OCI-LY1 (cell line): ENCODE data around the gene ANK3.

Experiments used
- H2AFZ ChIP-seq: fragments of 200-600 bp; sonication (generic), shearing (Covaris generic); 2 replicates; pipeline ENCODE4 v1.6.0; 2014; ENCODE audit warnings: antibody characterized with exemption, mild to moderate bottlenecking, low read length
- H3F3A ChIP-seq: fragments of 200-600 bp; sonication (generic), shearing (Covaris generic); 2 replicates; pipeline ENCODE4 v1.6.0; 2014; ENCODE audit warnings: mild to moderate bottlenecking, antibody characterized with exemption, low read length, moderate library complexity; ENCODE audit not compliant: insufficient read depth
- H3K27ac ChIP-seq: fragments of 200-600 bp; sonication (generic); 2 replicates; pipeline ENCODE4 v1.5.1; 2014; ENCODE audit warnings: low read length, mixed run types, mild to moderate bottlenecking, low read depth; ENCODE audit not compliant: poor library complexity, severe bottlenecking
- H3K27me3 ChIP-seq: fragments of 200-600 bp; sonication (generic); 2 replicates; pipeline ENCODE4 v1.6.0; 2014; ENCODE audit warnings: antibody characterized with exemption, mild to moderate bottlenecking, low read length, moderate library complexity; ENCODE audit not compliant: insufficient read depth
- H3K36me3 ChIP-seq: fragments of 200-600 bp; sonication (generic); 2 replicates; pipeline ENCODE4 v1.6.1; 2014; ENCODE audit warnings: mild to moderate bottlenecking, antibody characterized with exemption, low read length, moderate library complexity, mixed read lengths; ENCODE audit not compliant: insufficient read depth
- H3K4me1 ChIP-seq: fragments of 200-600 bp; sonication (generic); 2 replicates; pipeline ENCODE4 v1.5.1; 2014; ENCODE audit warnings: mild to moderate bottlenecking, low read length, moderate library complexity; ENCODE audit not compliant: insufficient read depth, severe bottlenecking
- H3K4me2 ChIP-seq: fragments of 200-600 bp; sonication (generic), shearing (Covaris generic); 2 replicates; pipeline ENCODE4 v1.6.1; 2014; ENCODE audit warnings: low read length
- H3K4me3 ChIP-seq: fragments of 200-600 bp; sonication (generic); 2 replicates; pipeline ENCODE4 v1.5.1; 2014; ENCODE audit warnings: low read length, low read depth, mild to moderate bottlenecking, mixed read lengths; ENCODE audit not compliant: poor library complexity, severe bottlenecking
- H3K79me2 ChIP-seq: fragments of 200-600 bp; shearing (Covaris generic); 2 replicates; pipeline ENCODE4 v1.6.1; 2016; ENCODE audit warnings: mixed run types, low read length, mixed read lengths; ENCODE audit not compliant: insufficient read depth
- H3K9ac ChIP-seq: fragments of 200-600 bp; sonication (generic), shearing (Covaris generic); 2 replicates; pipeline ENCODE4 v1.6.1; 2014; ENCODE audit warnings: mild to moderate bottlenecking, low read length, mixed read lengths
- H3K9me2 ChIP-seq: fragments of 200-600 bp; sonication (generic), shearing (Covaris generic); 2 replicates; pipeline ENCODE4 v1.6.1; 2014; ENCODE audit warnings: low read depth, mild to moderate bottlenecking, low read length, mixed read lengths
- H3K9me3 ChIP-seq: fragments of 200-600 bp; shearing (Covaris generic); 2 replicates; pipeline ENCODE4 v1.6.1; 2014; ENCODE audit warnings: low read length, mixed read lengths
- H4K20me1 ChIP-seq: fragments of 200-600 bp; sonication (generic), shearing (Covaris generic); 2 replicates; pipeline ENCODE4 v1.6.0; 2016; ENCODE audit warnings: mild to moderate bottlenecking, low read length; ENCODE audit not compliant: insufficient read depth
- EZH2 ChIP-seq: fragments of 200-600 bp; sonication (generic), shearing (Covaris generic); IDR thresholded peaks from 2 replicates; pipeline ENCODE4 v1.8.0; 2017; ENCODE audit warnings: borderline replicate concordance, mixed run types, mild to moderate bottlenecking, antibody characterized with exemption, low read length, moderate library complexity, mixed read lengths
- TF ChIP-seq, protein P1 (sequence below): fragments of 200-600 bp; sonication (generic), shearing (Covaris generic); IDR thresholded peaks from 2 replicates; pipeline ENCODE4 v1.5.1; 2017; ENCODE audit warnings: mild to moderate bottlenecking, antibody characterized with exemption, low read length, moderate library complexity, mixed read lengths

The ANK3 gene

DNA sequence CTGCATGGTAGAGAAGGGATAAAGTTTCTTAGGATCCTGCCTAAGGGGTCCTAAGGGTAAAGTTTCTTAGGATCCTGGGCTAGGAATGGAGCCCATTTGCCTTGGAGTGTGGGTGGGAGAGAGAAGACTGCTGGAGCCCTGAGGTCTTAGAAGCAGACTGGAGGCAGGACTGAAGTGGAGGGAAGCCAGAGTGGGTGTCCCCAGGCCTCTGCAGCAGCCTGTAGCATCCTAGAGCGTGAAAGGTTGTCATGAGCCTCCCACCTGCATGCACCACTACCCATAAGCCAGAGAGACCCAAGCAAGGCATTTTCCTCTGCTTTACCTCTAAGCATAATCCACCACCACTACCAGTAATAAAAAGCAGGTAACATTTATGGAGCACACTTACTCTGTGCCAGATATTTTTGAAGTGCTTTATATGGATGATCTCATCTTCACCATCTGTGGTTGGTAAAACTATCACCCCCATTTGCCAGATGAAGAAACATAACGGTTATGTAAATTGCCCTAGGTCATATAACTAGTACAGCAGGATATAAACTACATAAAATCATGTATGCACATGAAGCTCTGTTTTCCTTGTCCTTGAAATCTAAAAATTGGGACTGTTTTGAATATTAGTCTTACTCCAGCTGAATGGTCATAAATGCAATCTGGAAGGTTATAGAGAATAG, 379.8 kb downstream of the ANK3 start:
- Histone ChIP-seq H2AFZ (no peak overlapping the region), H3K27ac (no peak overlapping the region), H3K9me2 (no peaks in the 10 kb centered on the region), H3K27me3 (no peaks in the 10 kb centered on the region), H3F3A (no peaks in the 10 kb centered on the region), H3K9me3 (no peaks in the 10 kb centered on the region), H3K9ac (no peak overlapping the region), H3K36me3 (no peaks in the 10 kb centered on the region), H3K4me1 (peaks cover 9% of the 10 kb centered on the region), H3K79me2 (no peaks in the 10 kb centered on the region), H3K4me2 (no peak overlapping the region), H4K20me1 (no peaks in the 10 kb centered on the region), H3K4me3 (no peak overlapping the region)
- no peak for TF ChIP-seq EZH2
- TF ChIP-seq, protein P1, sequence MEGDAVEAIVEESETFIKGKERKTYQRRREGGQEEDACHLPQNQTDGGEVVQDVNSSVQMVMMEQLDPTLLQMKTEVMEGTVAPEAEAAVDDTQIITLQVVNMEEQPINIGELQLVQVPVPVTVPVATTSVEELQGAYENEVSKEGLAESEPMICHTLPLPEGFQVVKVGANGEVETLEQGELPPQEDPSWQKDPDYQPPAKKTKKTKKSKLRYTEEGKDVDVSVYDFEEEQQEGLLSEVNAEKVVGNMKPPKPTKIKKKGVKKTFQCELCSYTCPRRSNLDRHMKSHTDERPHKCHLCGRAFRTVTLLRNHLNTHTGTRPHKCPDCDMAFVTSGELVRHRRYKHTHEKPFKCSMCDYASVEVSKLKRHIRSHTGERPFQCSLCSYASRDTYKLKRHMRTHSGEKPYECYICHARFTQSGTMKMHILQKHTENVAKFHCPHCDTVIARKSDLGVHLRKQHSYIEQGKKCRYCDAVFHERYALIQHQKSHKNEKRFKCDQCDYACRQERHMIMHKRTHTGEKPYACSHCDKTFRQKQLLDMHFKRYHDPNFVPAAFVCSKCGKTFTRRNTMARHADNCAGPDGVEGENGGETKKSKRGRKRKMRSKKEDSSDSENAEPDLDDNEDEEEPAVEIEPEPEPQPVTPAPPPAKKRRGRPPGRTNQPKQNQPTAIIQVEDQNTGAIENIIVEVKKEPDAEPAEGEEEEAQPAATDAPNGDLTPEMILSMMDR, result no peak

DNA sequence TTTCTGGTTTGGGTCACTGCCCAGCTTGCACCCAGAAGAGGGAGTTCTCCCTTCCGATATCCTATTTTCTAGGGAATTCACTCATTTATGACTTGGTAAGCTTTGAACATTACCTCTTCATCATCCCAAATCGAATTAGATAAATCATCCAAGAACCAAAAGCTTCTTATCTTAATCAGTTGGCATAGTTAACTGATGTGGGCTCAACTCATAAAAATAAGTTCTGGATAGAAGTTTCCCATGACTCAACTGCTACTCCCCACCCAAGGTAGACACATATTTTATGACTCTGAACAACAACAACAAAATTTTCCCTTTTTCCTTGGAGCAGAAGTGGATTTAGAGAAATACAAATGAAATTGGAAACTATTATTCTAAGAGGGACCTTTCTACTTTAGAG, 380.4 kb downstream of the ANK3 start:
- Histone ChIP-seq H3K36me3 (no peaks in the 10 kb centered on the region), H3K9ac (no peak overlapping the region), H4K20me1 (no peaks in the 10 kb centered on the region), H3F3A (no peaks in the 10 kb centered on the region), H3K4me1 (peaks cover 9% of the 10 kb centered on the region), H3K27me3 (no peaks in the 10 kb centered on the region), H2AFZ (no peak overlapping the region), H3K79me2 (no peaks in the 10 kb centered on the region), H3K4me2 (no peak overlapping the region), H3K9me3 (no peaks in the 10 kb centered on the region), H3K27ac (no peak overlapping the region), H3K4me3 (no peak overlapping the region), H3K9me2 (no peaks in the 10 kb centered on the region)
- no peak for TF ChIP-seq EZH2
- TF ChIP-seq, protein P1, result no peak

DNA sequence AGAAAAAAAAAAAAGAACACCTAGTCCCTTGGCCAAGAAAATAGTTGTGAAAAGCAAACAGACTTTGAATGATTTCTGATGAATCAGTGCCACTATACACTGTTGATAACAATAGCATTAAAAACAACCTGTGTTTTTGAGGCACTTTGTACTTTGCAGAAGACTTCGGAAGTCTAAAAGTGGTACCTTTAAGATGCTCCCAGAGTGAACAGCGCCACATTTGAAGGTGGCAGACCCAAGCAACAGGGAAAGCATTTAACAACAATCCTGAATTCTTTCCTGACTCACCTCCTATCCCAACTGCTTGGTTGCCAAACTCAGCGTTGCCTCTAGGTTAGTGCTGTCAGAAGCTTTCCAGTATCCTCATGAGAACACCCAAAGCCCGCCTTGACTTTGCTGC, 380.9 kb downstream of the ANK3 start:
- H3K9me2 ChIP-seq, result no peaks in the 10 kb centered on the region
- H3F3A ChIP-seq, result no peaks in the 10 kb centered on the region
- no peak overlapping the region for H2AFZ ChIP-seq
- peaks cover 9% of the 10 kb centered on the region for H3K4me1 ChIP-seq
- H3K36me3 ChIP-seq, result no peaks in the 10 kb centered on the region
- H3K9me3 ChIP-seq, result no peaks in the 10 kb centered on the region
- H3K9ac ChIP-seq, result no peak overlapping the region
- H3K79me2 ChIP-seq, result no peaks in the 10 kb centered on the region
- TF ChIP-seq, protein P1, result no peak
- no peak for TF ChIP-seq EZH2
- no peak overlapping the region for H3K27ac ChIP-seq
- H3K4me3 ChIP-seq, result no peak overlapping the region
- no peaks in the 10 kb centered on the region for H4K20me1 ChIP-seq
- H3K27me3 ChIP-seq, result no peaks in the 10 kb centered on the region
- no peak overlapping the region for H3K4me2 ChIP-seq
